Amniotic stem cell (primary cell): Measurements from ENCODE around the gene PAX3.

Experiments
- DNase-seq: peaks from one replicate; lab custom pipeline; 2025; lab: John Stamatoyannopoulos, UW

Gene PAX3

GRCh38 chr2:222296911-222297599 lies 1.7 kb downstream of the PAX3 start:
- peak; percentile 50 for DNase-seq

- no peak for DNase-seq
Measured at GRCh38 chr2:222296311-222296741, 2.5 kb downstream of the PAX3 start.

- DNase-seq = no peak
Measured at GRCh38 chr2:222295368-222296062, 3.3 kb downstream of the PAX3 start.

- no peak for DNase-seq
Measured at GRCh38 chr2:222294996-222295367, 3.8 kb downstream of the PAX3 start.

GRCh38 chr2:222293660-222294630 lies 4.9 kb downstream of the PAX3 start:
- no peak for DNase-seq

- DNase-seq = no peak
Measured at GRCh38 chr2:222292149-222293134, 6.4 kb downstream of the PAX3 start.

- no peak for DNase-seq
Measured at GRCh38 chr2:222291485-222291841, 7.3 kb downstream of the PAX3 start.

GRCh38 chr2:222290736-222291484 lies 7.9 kb downstream of the PAX3 start:
- DNase-seq = peak; percentile 42

- no peak for DNase-seq
Measured at GRCh38 chr2:222290401-222290735, 8.4 kb downstream of the PAX3 start.

GRCh38 chr2:222289278-222290160 lies 9.3 kb downstream of the PAX3 start:
- DNase-seq = no peak

GRCh38 chr2:222288590-222289277 lies 10.1 kb downstream of the PAX3 start:
- no peak for DNase-seq

- DNase-seq = no peak
Measured at GRCh38 chr2:222287862-222288479, 10.8 kb downstream of the PAX3 start.

- DNase-seq = no peak
Measured at GRCh38 chr2:222284466-222284865, 14.3 kb downstream of the PAX3 start.

GRCh38 chr2:222283634-222284033 lies 15.2 kb downstream of the PAX3 start:
- DNase-seq = no peak

GRCh38 chr2:222281506-222281905 lies 17.3 kb downstream of the PAX3 start:
- DNase-seq = no peak

GRCh38 chr2:222280795-222281194 lies 18.0 kb downstream of the PAX3 start:
- no peak for DNase-seq

GRCh38 chr2:222272446-222273015 lies 26.3 kb downstream of the PAX3 start:
- no peak for DNase-seq

- no peak for DNase-seq
Measured at GRCh38 chr2:222271854-222272253, 26.9 kb downstream of the PAX3 start.
